GM12865 (cell line): ENCODE measurements around the gene CFAP46.
"Not testable (repeated sequence)": the region's sequence is repeated elsewhere in the genome, so short reads cannot be mapped to it uniquely, and the experiment has no call there.

ENCODE experiments used
- DNase-seq: peaks from one replicate; pipeline ENCODE4 v3.0.0; 2010; ENCODE audit warnings: low read depth
- H3K4me3 ChIP-seq: 2 replicates; pipeline ENCODE4 v1.5.1; 2011; ENCODE audit warnings: mild to moderate bottlenecking, low read depth, low read length, control low read depth
- TF ChIP-seq, protein P1 (sequence below): IDR thresholded peaks from 2 replicates; pipeline ENCODE4 v1.5.1; 2011; ENCODE audit warnings: low read length, control low read depth, low read depth, inconsistent platforms; ENCODE audit not compliant: insufficient read depth; ENCODE audit errors: missing control alignments

Gene CFAP46

DNA sequence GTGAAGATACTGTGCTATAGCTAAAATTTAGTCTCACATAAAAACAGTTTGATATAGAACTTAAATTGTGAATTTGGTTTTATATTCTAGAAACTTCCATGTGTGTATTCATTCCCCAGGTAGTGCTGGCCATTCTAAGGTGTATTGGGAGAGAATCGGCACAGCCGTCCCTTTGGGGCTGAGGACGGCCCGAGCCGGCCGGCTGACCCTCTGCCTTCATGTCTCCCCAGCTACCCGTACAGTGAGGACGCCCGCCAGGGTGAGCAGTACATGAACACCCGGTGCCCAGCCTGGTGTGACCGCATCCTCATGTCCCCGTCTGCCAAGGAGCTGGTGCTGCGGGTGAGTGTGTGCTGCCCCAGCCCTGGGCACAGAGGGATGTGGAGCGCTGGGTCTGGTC, 164.9 kb downstream of the CFAP46 start:
- DNase-seq: no peak
- H3K4me3 ChIP-seq: no peak overlapping the region
- TF ChIP-seq, protein P1, sequence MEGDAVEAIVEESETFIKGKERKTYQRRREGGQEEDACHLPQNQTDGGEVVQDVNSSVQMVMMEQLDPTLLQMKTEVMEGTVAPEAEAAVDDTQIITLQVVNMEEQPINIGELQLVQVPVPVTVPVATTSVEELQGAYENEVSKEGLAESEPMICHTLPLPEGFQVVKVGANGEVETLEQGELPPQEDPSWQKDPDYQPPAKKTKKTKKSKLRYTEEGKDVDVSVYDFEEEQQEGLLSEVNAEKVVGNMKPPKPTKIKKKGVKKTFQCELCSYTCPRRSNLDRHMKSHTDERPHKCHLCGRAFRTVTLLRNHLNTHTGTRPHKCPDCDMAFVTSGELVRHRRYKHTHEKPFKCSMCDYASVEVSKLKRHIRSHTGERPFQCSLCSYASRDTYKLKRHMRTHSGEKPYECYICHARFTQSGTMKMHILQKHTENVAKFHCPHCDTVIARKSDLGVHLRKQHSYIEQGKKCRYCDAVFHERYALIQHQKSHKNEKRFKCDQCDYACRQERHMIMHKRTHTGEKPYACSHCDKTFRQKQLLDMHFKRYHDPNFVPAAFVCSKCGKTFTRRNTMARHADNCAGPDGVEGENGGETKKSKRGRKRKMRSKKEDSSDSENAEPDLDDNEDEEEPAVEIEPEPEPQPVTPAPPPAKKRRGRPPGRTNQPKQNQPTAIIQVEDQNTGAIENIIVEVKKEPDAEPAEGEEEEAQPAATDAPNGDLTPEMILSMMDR: no peak

DNA sequence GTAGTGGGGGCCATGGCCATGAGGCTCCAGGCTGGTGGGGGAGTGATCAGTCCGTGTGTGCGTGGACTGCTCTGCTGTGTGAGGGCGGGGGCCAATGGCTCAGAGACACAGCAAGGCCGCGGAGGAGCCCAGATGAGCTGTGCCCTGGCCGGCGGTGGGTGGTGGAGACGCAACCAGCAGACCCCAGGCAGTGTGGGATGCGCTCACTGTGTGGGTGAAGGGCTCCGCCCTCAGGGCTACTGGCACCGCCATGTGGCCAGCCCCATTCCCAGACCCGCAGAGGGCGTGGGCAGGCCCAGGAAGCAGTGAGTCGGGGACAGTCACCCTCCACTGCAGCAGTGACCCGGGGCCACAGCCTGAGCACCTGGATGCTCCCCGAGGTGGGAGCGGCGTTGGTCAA, 165.5 kb downstream of the CFAP46 start:
- TF ChIP-seq, protein P1: no peak
- H3K4me3 ChIP-seq: no peak overlapping the region
- no peak for DNase-seq

DNA sequence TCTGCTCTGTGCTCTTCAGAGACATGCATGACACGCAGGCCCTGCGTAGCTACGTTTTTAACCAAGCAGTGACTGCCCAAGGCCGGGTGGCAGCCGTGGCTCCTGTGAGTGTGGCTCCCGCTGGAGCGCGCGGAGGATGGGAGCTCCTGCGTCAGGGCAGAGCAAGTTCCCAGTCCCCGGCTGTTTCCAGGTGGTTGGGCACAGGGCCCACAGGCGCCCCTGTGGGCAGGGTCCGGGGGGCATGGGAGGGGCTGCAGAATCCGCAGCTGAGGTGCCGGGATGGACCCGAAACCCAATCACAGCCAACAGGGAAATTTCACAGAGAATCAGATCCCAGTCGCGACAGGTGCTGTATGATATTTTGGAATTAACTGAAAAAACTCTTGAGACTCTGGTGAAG, 166.2 kb downstream of the CFAP46 start:
- no peak for DNase-seq
- TF ChIP-seq, protein P1: no peak
- H3K4me3 ChIP-seq: no peak overlapping the region

DNA sequence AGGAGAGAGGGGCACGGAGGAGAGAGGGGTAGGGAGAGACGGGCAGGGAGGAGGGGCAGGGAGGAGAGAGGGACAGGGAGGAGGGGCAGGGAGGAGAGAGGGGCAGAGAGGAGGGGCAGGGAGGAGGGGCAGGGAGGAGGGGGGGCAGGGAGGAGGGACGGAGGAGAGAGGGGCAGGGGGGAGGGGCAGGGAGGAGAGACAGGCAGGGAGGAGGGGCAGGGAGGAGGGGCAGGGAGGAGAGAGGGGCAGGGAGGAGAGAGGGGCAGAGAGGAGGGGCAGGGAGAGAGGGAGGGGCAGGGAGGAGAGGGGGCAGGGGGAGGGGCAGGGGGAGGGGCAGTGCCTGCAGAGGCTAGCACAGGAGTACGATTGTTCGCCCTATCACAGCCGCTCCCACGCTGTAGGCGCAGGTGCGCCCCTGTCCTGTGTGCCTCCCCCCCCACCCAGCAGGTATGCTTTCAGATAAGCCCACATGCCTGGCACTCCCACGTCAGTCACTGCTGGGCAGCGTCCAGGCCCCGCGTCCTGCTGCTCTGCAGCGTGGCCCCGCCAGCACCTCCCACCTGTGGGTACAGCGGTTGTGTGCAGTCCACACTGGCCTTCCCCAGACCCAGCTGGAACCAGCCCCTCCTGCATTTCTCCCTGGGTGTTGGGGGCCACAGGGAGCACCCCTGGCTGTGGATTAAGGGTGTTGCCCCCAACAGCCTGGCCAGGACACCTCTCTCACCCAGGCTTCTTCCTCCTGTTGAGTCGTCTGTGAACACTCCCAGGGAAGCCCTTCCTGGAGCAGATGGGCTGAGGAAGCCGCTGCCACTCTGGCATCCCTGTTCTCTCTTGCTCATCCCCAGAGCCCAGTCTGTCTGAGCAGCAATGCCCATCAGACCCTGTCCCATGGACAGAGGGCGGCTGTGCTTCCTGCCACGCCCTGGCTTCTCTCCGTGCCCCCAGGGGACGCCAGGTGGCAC, 167.2 kb downstream of the CFAP46 start:
- TF ChIP-seq, protein P1: no peak
- no peak overlapping the region for H3K4me3 ChIP-seq
- DNase-seq: no peak

DNA sequence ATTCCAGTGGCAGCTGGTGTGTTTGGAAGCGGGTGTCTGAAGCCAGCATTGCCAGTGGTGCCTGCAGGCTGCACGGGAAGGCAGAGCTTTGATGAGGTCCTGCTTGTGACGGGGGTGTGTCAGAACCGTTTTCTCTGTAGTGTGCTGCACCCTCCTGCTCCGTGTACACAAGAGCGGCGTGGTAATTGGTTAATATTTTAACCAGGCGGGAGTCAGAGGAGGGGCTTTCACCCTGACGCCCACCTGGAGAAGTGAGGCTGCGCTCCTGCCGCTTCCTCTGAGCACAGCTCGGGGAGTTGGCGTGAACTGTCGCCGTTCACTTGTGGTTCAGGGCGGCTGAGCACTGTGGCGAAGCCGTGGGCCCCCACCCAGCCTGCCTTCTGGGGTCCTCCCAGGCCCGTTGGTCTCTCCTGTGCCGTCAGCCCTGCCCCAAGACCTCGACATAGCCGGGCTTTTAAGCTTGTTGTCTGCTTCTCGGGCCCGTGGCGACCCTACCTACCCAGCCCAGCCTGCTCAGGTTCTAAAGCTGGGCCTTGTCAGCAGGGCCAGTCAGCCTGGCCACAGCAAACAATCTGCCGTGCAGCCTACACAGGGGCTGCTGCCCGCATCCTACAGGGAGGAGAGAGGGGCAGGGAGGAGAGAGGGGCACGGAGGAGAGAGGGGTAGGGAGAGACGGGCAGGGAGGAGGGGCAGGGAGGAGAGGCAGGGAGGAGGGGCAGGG, 168.0 kb downstream of the CFAP46 start:
- no peak for DNase-seq
- TF ChIP-seq, protein P1: no peak
- no peak overlapping the region for H3K4me3 ChIP-seq

DNA sequence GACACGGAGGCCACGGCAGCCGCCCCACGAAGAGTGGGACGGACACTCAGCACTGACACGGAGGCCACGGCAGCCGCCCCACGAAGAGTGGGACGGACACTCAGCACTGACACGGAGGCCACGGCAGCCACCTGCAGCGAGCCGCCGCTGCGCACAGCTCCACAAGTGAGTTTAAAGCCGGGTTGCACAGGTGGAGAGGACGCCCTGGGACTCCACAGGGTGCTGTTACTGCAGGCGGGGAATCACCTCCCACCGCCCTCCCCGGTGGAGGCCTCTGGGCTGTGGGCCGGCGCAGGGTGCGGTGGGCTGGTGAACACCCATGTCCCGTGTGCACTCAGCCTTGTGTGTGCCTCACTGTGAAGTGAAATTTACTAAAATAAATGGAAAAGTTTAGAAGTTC, 169.6 kb downstream of the CFAP46 start:
- not testable (repeated sequence) for DNase-seq, H3K4me3 ChIP-seq
